GM12865 (cell line): ENCODE results near the gene TCF12.
"Not testable (repeated sequence)": the region's sequence is repeated elsewhere in the genome, so short reads cannot be mapped to it uniquely, and the experiment has no call there.

Source experiments
- DNase-seq: peaks from one replicate; pipeline ENCODE4 v3.0.0; 2010; ENCODE audit warnings: low read depth
- H3K4me3 ChIP-seq: 2 replicates; pipeline ENCODE4 v1.5.1; 2011; ENCODE audit warnings: mild to moderate bottlenecking, low read depth, low read length, control low read depth
- CTCF ChIP-seq: IDR thresholded peaks from 2 replicates; pipeline ENCODE4 v1.5.1; 2011; ENCODE audit warnings: low read length, control low read depth, low read depth, inconsistent platforms; ENCODE audit not compliant: insufficient read depth; ENCODE audit errors: missing control alignments

TCF12 gene

DNA sequence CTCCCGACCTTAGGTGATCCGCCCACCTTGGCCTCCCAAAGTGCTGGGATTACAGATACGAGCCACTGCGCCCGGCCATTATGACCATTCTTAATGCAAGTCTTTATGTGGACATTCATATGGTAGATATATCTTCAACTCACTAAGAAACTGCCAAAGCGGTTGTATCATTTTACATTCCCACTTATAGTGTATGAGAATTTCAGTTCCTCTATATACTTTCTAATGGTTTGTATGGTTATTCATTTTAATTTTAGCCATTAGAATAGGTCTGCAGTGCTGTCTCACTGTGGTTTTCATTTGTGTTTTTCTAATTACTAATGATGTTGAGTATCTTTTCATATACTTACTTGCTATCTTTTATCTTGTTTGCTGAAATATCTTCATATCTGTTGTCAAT, 32.5 kb downstream of the TCF12 start:
- peak; percentile 62 for DNase-seq
- no peak for TF ChIP-seq CTCF
- no peak overlapping the region for H3K4me3 ChIP-seq

DNA sequence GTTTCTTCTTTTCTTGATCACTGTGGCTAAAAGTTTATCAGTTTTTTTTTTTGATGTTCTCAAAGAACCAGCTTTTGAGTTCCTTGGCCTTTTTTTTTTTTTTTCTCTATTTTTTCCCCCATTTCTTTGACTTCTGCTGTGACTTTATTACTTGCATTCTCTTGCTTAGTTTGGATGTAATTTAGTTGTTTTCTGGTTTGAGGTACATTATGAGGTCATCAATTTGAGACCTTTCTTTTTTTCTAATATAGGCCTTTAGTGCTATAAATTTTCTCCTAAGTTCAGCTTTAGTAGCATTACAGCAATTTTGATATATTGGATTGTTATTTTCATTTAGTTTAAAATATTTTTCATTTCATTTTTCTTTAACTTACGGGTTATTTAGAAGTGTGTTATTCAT, 35.3 kb downstream of the TCF12 start:
- no peak for DNase-seq
- TF ChIP-seq CTCF = no peak
- H3K4me3 ChIP-seq = no peak overlapping the region

DNA sequence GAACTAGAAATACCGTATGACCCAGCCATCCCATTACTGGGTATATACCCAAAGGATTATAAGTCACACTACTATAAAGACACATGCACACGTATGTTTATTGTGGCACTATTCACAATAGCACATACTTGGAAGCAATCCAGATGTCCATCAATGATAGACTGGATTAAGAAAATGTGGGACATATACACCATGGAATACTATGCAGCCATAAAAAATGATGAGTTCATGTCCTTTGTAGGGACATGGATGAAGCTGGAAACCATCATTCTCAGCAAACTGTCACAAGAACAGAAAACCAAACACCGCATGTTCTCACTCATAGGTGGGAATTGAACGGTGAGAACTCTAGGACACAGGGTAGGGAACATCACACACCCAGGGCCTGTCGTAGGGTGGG, 36.6 kb downstream of the TCF12 start:
- DNase-seq = not testable (repeated sequence)

DNA sequence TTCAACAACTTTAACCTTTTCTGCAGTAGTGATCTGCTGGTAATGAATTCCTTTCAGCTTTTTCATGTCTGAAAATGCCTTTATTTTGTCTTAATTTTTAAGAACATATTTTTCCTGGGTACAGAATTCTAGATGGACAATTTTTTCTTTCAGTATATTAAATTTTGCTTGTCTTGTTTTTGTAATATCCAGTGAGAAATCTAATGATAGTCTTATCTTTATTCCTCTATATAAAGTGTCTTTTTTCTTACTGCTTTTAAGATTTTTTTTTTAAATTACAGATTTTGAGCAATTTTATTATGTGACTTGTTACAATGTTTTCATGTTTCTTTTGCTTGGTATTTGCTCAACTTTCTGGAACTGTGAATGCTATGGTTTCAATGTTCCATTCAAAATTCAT, 38.1 kb downstream of the TCF12 start:
- no peak for DNase-seq
- no peak for TF ChIP-seq CTCF
- no peak overlapping the region for H3K4me3 ChIP-seq

More for the DNA sequence above, 36.6 kb downstream of the TCF12 start:
- not testable (repeated sequence) for H3K4me3 ChIP-seq

GRCh38 chr15:56957812-56958406, 39.5 kb downstream of the TCF12 start:
- TF ChIP-seq CTCF = no peak
- DNase-seq = no peak
- H3K4me3 ChIP-seq = no peak overlapping the region

- DNase-seq = no peak
- no peak for TF ChIP-seq CTCF
- H3K4me3 ChIP-seq = no peak overlapping the region
Observed at GRCh38 chr15:56959318-56959648, 40.8 kb downstream of the TCF12 start.

- DNase-seq = peak; percentile 29
- no peak for TF ChIP-seq CTCF
- no peak overlapping the region for H3K4me3 ChIP-seq
Observed at GRCh38 chr15:56960116-56960515, 41.7 kb downstream of the TCF12 start.
